Mesenchymal stem cell (in vitro differentiated cells and primary cell): ENCODE results near the gene EFCAB14.

Experiments
- DNase-seq: peaks from one replicate; pipeline ENCODE4 v3.0.0-alpha.2; 2013
- H2AFZ ChIP-seq: one replicate; pipeline ENCODE4 v1.6.1; 2013; ENCODE audit warnings: low read depth, mild to moderate bottlenecking, control low read depth, inconsistent platforms, low read length, moderate library complexity
- H2AK5ac ChIP-seq: 2 replicates; pipeline ENCODE4 v1.6.1; 2013; ENCODE audit warnings: low read length, moderate library complexity, mild to moderate bottlenecking, inconsistent platforms; ENCODE audit not compliant: severe bottlenecking
- H2BK120ac ChIP-seq: one replicate; pipeline ENCODE4 v1.6.1; 2013; ENCODE audit warnings: low read depth, mild to moderate bottlenecking, inconsistent platforms, low read length, moderate library complexity
- H2BK12ac ChIP-seq, 2 experiments: one replicate each; pipeline ENCODE4 v1.6.1; 2013; ENCODE audit warnings: inconsistent platforms in 2 of 2, low read length in 2 of 2, mild to moderate bottlenecking in 2 of 2, moderate library complexity in 2 of 2, control low read depth in 1 of 2
- H2BK15ac ChIP-seq: one replicate; pipeline ENCODE4 v1.6.1; 2013; ENCODE audit warnings: mild to moderate bottlenecking, low read depth, inconsistent platforms; ENCODE audit not compliant: poor library complexity, severe bottlenecking
- H2BK5ac ChIP-seq: 2 replicates; pipeline ENCODE4 v1.6.1; 2013; ENCODE audit warnings: low read depth, mild to moderate bottlenecking, low read length, control low read depth, inconsistent platforms; ENCODE audit not compliant: poor library complexity, severe bottlenecking
- H3K14ac ChIP-seq, 2 experiments: one replicate each; pipeline ENCODE4 v1.6.1; 2013; ENCODE audit warnings: inconsistent platforms in 2 of 2, low read length in 2 of 2, control low read depth in 1 of 2, mild to moderate bottlenecking in 1 of 2, moderate library complexity in 1 of 2
- H3K18ac ChIP-seq, 2 experiments: one replicate each; pipeline ENCODE4 v1.6.1; 2013; ENCODE audit warnings: inconsistent platforms in 2 of 2, low read length in 2 of 2, control low read depth in 1 of 2, low read depth in 1 of 2, mild to moderate bottlenecking in 1 of 2
- H3K23ac ChIP-seq, 2 experiments: one replicate each; pipeline ENCODE4 v1.6.1; 2013; ENCODE audit warnings: inconsistent platforms in 2 of 2, low read length in 2 of 2, mild to moderate bottlenecking in 2 of 2, moderate library complexity in 2 of 2, control low read depth in 1 of 2
- H3K27ac ChIP-seq: 2 replicates; pipeline ENCODE4 v1.5.1; 2013; ENCODE audit warnings: mild to moderate bottlenecking, moderate library complexity, low read length, control low read depth, inconsistent platforms; ENCODE audit not compliant: poor library complexity, severe bottlenecking
- H3K27me3 ChIP-seq, 2 experiments: 2 replicates each; pipeline versions ENCODE4 v1.6.1 to v1.7.0; 2013; ENCODE audit warnings: low read length in 2 of 2, mild to moderate bottlenecking in 2 of 2, moderate library complexity in 2 of 2, control low read depth in 1 of 2, inconsistent platforms in 1 of 2; ENCODE audit not compliant: control insufficient read depth in 1 of 2, insufficient read depth in 1 of 2
- H3K36me3 ChIP-seq, 2 experiments: 2 replicates each; pipeline versions ENCODE4 v1.6.1 to v1.7.0; 2013; ENCODE audit warnings: low read length in 2 of 2, control low read depth in 1 of 2, inconsistent platforms in 1 of 2, low read depth in 1 of 2, mild to moderate bottlenecking in 1 of 2; ENCODE audit not compliant: insufficient read depth in 2 of 2, control insufficient read depth in 1 of 2
- H3K4ac ChIP-seq, 2 experiments: one replicate each; pipeline ENCODE4 v1.6.1; 2013; ENCODE audit warnings: inconsistent platforms in 2 of 2, low read length in 2 of 2, mild to moderate bottlenecking in 2 of 2, moderate library complexity in 2 of 2, control low read depth in 1 of 2, low read depth in 1 of 2
- H3K4me1 ChIP-seq: 2 replicates; pipeline ENCODE4 v1.6.1; 2013; ENCODE audit warnings: low read depth, low read length, control low read depth; ENCODE audit not compliant: control insufficient read depth, insufficient read depth
- H3K4me2 ChIP-seq: 2 replicates; pipeline ENCODE4 v1.6.1; 2013; ENCODE audit warnings: low read length, mild to moderate bottlenecking, inconsistent platforms; ENCODE audit not compliant: poor library complexity, severe bottlenecking
- H3K4me3 ChIP-seq, 2 experiments: 2 replicates each; pipeline versions ENCODE4 v1.5.1 to v1.7.0; 2013; ENCODE audit warnings: low read length in 2 of 2, mild to moderate bottlenecking in 2 of 2, control low read depth in 1 of 2, low read depth in 1 of 2; ENCODE audit not compliant: insufficient read depth in 1 of 2
- H3K79me1 ChIP-seq: replicated peaks from 2 replicates; pipeline ENCODE4 v1.6.1; 2013; ENCODE audit warnings: mild to moderate bottlenecking, control low read depth, low read length, inconsistent platforms; ENCODE audit not compliant: poor library complexity, severe bottlenecking
- H3K9ac ChIP-seq: 2 replicates; pipeline ENCODE4 v1.7.0; 2013; ENCODE audit warnings: mild to moderate bottlenecking, low read length, moderate library complexity
- H3K9me3 ChIP-seq: 2 replicates; pipeline ENCODE4 v1.7.0; 2013; ENCODE audit warnings: mild to moderate bottlenecking, low read length; ENCODE audit not compliant: control insufficient read depth
- H4K8ac ChIP-seq: one replicate; pipeline ENCODE4 v1.6.1; 2013; ENCODE audit warnings: inconsistent platforms, mild to moderate bottlenecking, low read length, moderate library complexity
- H4K91ac ChIP-seq: one replicate; pipeline ENCODE4 v1.6.1; 2013; ENCODE audit warnings: mild to moderate bottlenecking, low read length, inconsistent platforms
- WGBS: methylation state at CpG from one replicate; pipeline ENCODE4 v1.1.7; 2013; ENCODE audit warnings: mixed read lengths; 5-methylcytosine and 5-hydroxymethylcytosine counted together

Gene EFCAB14

DNA sequence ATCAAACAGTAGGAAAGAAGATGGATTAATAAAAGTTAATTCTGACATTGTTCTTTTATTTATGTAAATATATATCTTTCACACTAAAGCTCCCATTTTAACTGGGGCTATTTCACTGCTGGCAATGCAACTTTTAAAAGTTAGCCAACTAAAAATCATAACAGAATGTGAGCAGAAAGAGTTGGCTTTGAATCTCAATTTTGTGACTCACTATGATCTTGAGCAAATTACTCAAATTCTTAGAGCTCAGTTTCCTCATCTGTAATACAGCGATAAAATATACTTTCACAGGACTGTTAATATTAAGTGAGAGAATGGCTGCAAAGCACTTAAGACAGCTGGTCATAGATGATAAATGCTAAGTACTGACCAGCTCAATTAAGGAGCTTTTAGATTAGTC lies 10.8 kb downstream of the EFCAB14 start:
- peaks cover 14 to 92% of the 10 kb centered on the region in 2 experiments for H3K36me3 ChIP-seq
- no peak overlapping the region for H2AFZ ChIP-seq
- no peak overlapping the region for H3K23ac ChIP-seq
- H4K8ac ChIP-seq = no peak overlapping the region
- no peaks in the 10 kb centered on the region for H3K27me3 ChIP-seq
- DNase-seq = no peak
- H3K27ac ChIP-seq = no peak overlapping the region
- no peaks in the 10 kb centered on the region for H3K4me1 ChIP-seq
- no peaks in the 10 kb centered on the region for H3K9me3 ChIP-seq
- no peak overlapping the region for H3K9ac ChIP-seq
- H3K18ac ChIP-seq = no peak overlapping the region
- no peak overlapping the region for H2AK5ac ChIP-seq
- no peak overlapping the region for H2BK120ac ChIP-seq
- H2BK15ac ChIP-seq = no peak overlapping the region
- H3K14ac ChIP-seq = no peak overlapping the region
- no peak overlapping the region for H3K4ac ChIP-seq
- H4K91ac ChIP-seq = no peak overlapping the region
- no peak overlapping the region for H2BK12ac ChIP-seq
- H3K79me1 ChIP-seq = peaks cover 18% of the 10 kb centered on the region
- H3K4me3 ChIP-seq = no peak overlapping the region
- WGBS = no CpG with 5 or more reads among the region's 1 CpG
- H2BK5ac ChIP-seq = no peak overlapping the region
- no peak overlapping the region for H3K4me2 ChIP-seq

GRCh38 chr1:46705408-46705807 lies 13.5 kb downstream of the EFCAB14 start:
- no peak overlapping the region for H4K8ac ChIP-seq
- H3K27me3 ChIP-seq = no peaks in the 10 kb centered on the region
- H4K91ac ChIP-seq = no peak overlapping the region
- no peak overlapping the region for H3K4me2 ChIP-seq
- no peak overlapping the region for H3K23ac ChIP-seq
- H3K4me1 ChIP-seq = no peaks in the 10 kb centered on the region
- no peak overlapping the region for H2BK15ac ChIP-seq
- no peak overlapping the region for H2AFZ ChIP-seq
- H3K79me1 ChIP-seq = peaks cover 11% of the 10 kb centered on the region
- H3K9me3 ChIP-seq = no peaks in the 10 kb centered on the region
- no peak overlapping the region for H3K14ac ChIP-seq
- H2AK5ac ChIP-seq = no peak overlapping the region
- no peak overlapping the region for H3K4me3 ChIP-seq
- peaks cover 13 to 84% of the 10 kb centered on the region in 2 experiments for H3K36me3 ChIP-seq
- H3K4ac ChIP-seq = no peak overlapping the region
- H2BK12ac ChIP-seq = no peak overlapping the region
- DNase-seq = no peak
- H2BK5ac ChIP-seq = no peak overlapping the region
- 87% methylated on average over 9 of the region's 9 CpGs for WGBS
- H3K27ac ChIP-seq = no peak overlapping the region
- no peak overlapping the region for H3K18ac ChIP-seq
- no peak overlapping the region for H2BK120ac ChIP-seq
- no peak overlapping the region for H3K9ac ChIP-seq

- no peaks in the 10 kb centered on the region for H3K27me3 ChIP-seq
- H3K4me2 ChIP-seq = no peak overlapping the region
Observed at GRCh38 chr1:46703927-46704641, 14.8 kb downstream of the EFCAB14 start.

DNA sequence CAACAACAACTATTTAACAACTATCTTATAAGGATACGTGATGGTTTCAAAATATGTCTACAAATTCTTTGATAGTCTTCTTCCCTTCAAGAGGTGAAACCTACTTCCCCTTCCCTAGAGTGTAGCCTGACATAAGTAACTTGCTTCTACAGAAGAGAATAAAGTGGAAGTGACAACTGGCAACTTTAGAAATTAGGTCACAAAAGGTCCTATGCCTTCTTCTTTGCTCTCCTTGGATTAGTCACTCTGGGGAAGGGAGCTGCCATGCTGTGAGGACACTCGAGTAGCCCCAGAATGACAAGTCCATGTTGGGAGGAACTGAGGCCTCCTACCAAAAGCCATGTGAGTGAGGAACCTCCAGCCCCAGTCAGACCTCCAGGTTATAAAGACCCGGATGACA lies 19.2 kb downstream of the EFCAB14 start:
- Histone ChIP-seq H3K79me1 (peaks cover 27% of the 10 kb centered on the region), H3K4me3 (no peak overlapping the region), H2BK15ac (no peak overlapping the region), H3K4me1 (no peaks in the 10 kb centered on the region), H3K4ac (no peak overlapping the region), H2AFZ (no peak overlapping the region), H3K27ac (no peak overlapping the region), H2BK5ac (no peak overlapping the region), H3K9me3 (no peaks in the 10 kb centered on the region), H3K4me2 (no peak overlapping the region), H3K18ac (no peak overlapping the region), H2AK5ac (no peak overlapping the region), H4K91ac (no peak overlapping the region), H2BK12ac (no peak overlapping the region), H3K14ac (no peak overlapping the region), H3K27me3 (no peaks in the 10 kb centered on the region), H2BK120ac (no peak overlapping the region), H3K36me3 (peaks cover 9 to 80% of the 10 kb centered on the region in 2 experiments), H3K9ac (no peak overlapping the region), H3K23ac (no peak overlapping the region), H4K8ac (no peak overlapping the region)
- no peak for DNase-seq
- 45% methylated on average over 2 of the region's 3 CpGs for WGBS

More at GRCh38 chr1:46703927-46704641, 14.8 kb downstream of the EFCAB14 start:
- Histone ChIP-seq H3K36me3 (peaks cover 10 to 85% of the 10 kb centered on the region in 2 experiments), H2AFZ (no peak overlapping the region), H3K4ac (no peak overlapping the region), H3K9ac (no peak overlapping the region), H3K9me3 (no peaks in the 10 kb centered on the region), H3K23ac (no peak overlapping the region), H3K4me1 (no peaks in the 10 kb centered on the region), H3K79me1 (peaks cover 11% of the 10 kb centered on the region), H4K8ac (no peak overlapping the region), H3K14ac (no peak overlapping the region), H4K91ac (no peak overlapping the region), H2BK5ac (no peak overlapping the region), H2BK120ac (no peak overlapping the region), H3K4me3 (no peak overlapping the region), H3K27ac (no peak overlapping the region), H2BK15ac (no peak overlapping the region), H3K18ac (no peak overlapping the region), H2BK12ac (no peak overlapping the region), H2AK5ac (no peak overlapping the region)
- 91% methylated on average over 3 of the region's 3 CpGs for WGBS
- no peak for DNase-seq
